K562 (cell line): ENCODE data around the gene RABGAP1L. TPM values are rescaled to one million over a fixed set of nuclear protein-coding genes. Genes with fewer than 3 reads are reported as not detected.

Experiments used
- ADNP ChIP-seq: fragments of 200-800 bp; sonication (Bioruptor generic); IDR thresholded peaks from 2 replicates; pipeline ENCODE4 v1.6.1; 2016; ENCODE audit warnings: missing genetic modification characterization, missing compliant biosample characterization
- ARHGAP35 ChIP-seq: fragments of 450-650 bp; IDR thresholded peaks from 2 replicates; pipeline ENCODE4 v1.6.1; 2018; ENCODE audit not compliant: partially characterized antibody
- BCOR ChIP-seq: fragments of 450-650 bp; IDR thresholded peaks from 2 replicates; pipeline ENCODE4 v1.6.1; 2016
- CCNT2 ChIP-seq: IDR thresholded peaks from 2 replicates; pipeline ENCODE4 v1.6.1; 2011; ENCODE audit warnings: borderline replicate concordance, low read depth, mild to moderate bottlenecking, moderate library complexity, mixed read lengths, low read length; ENCODE audit not compliant: insufficient read length; ENCODE audit errors: extremely low read depth
- CTBP1 ChIP-seq: fragments of 450-650 bp; IDR thresholded peaks from 2 replicates; pipeline ENCODE4 v1.6.1; 2016; ENCODE audit warnings: borderline replicate concordance
- E2F3 ChIP-seq: fragments of 250-450 bp; sonication (Bioruptor Pico); IDR thresholded peaks from 2 replicates; pipeline ENCODE4 v1.4.0; 2020; ENCODE audit warnings: mild to moderate bottlenecking
- EGR1 ChIP-seq: fragments of 450-650 bp; conservative IDR thresholded peaks from 2 replicates; pipeline ENCODE4 v1.6.1; 2017; ENCODE audit warnings: mild to moderate bottlenecking
- ILK ChIP-seq: fragments of 450-650 bp; IDR thresholded peaks from 2 replicates; pipeline ENCODE4 v1.6.1; 2016; ENCODE audit warnings: missing genetic modification characterization, low read depth, mild to moderate bottlenecking, missing compliant biosample characterization, moderate library complexity, borderline replicate concordance
- KDM4B ChIP-seq, 2 experiments: fragments of 450-650 bp in 1 of 2; sonication (generic) in 1 of 2; IDR thresholded peaks; 2 replicates each; pipeline ENCODE4 v1.6.1; 2016 to 2017; ENCODE audit warnings: borderline replicate concordance in 2 of 2, antibody characterized with exemption in 1 of 2, low read depth in 1 of 2, mild to moderate bottlenecking in 1 of 2
- KDM5B ChIP-seq: fragments of 200-600 bp; sonication (generic); IDR thresholded peaks from 2 replicates; pipeline ENCODE4 v1.6.1; 2012; ENCODE audit warnings: low read depth, mild to moderate bottlenecking, moderate library complexity, low read length, control low read depth, inconsistent platforms; ENCODE audit not compliant: insufficient replicate concordance
- NCOA1 ChIP-seq: fragments of 450-650 bp; IDR thresholded peaks from 2 replicates; pipeline ENCODE4 v1.6.1; 2016; ENCODE audit warnings: low read depth
- NFE2 ChIP-seq: IDR thresholded peaks from 2 replicates; pipeline ENCODE4 v1.6.1; 2014; ENCODE audit warnings: antibody characterized with exemption, low read depth
- PCBP2 ChIP-seq: fragments of 200-400 bp; formaldehyde crosslinking; IDR thresholded peaks from 2 replicates; pipeline ENCODE4 v1.6.1; 2018; ENCODE audit warnings: low read length, low read depth, mild to moderate bottlenecking, moderate library complexity; ENCODE audit not compliant: poor library complexity, severe bottlenecking
- PML ChIP-seq: IDR thresholded peaks from 2 replicates; pipeline ENCODE4 v1.6.1; 2012; ENCODE audit warnings: low read length, inconsistent platforms
- SMARCB1 ChIP-seq: IDR thresholded peaks from 2 replicates; pipeline ENCODE4 v1.6.1; 2011; ENCODE audit warnings: improper control_type of control experiment, low read depth; ENCODE audit not compliant: insufficient read length
- SUPT5H ChIP-seq: fragments of 450-650 bp; IDR thresholded peaks from 2 replicates; pipeline ENCODE4 v1.6.1; 2016
- ZKSCAN8 ChIP-seq: fragments of 200-800 bp; sonication (Bioruptor generic); IDR thresholded peaks from 2 replicates; pipeline ENCODE4 v1.6.1; 2016; ENCODE audit warnings: missing genetic modification characterization, missing compliant biosample characterization
- ZNF175 ChIP-seq: fragments of 200-800 bp; sonication (Bioruptor generic); IDR thresholded peaks from 2 replicates; pipeline ENCODE4 v1.6.1; 2016; ENCODE audit warnings: low read depth, mild to moderate bottlenecking, missing genetic modification characterization, missing compliant biosample characterization
- ZNF224 ChIP-seq: sonication (generic); formaldehyde crosslinking; IDR thresholded peaks from 2 replicates; pipeline ENCODE4 v1.8.0; 2022; ENCODE audit warnings: mild to moderate bottlenecking, missing genetic modification reagents
- ZNF239 ChIP-seq: fragments of 250-450 bp; sonication (Bioruptor Pico); IDR thresholded peaks from 2 replicates; pipeline ENCODE4 v1.4.0; 2020; ENCODE audit warnings: mild to moderate bottlenecking
- ZNF586 ChIP-seq: fragments of 450-650 bp; formaldehyde crosslinking; conservative IDR thresholded peaks from 2 replicates; pipeline ENCODE4 v1.4.0; 2020; ENCODE audit warnings: mild to moderate bottlenecking, moderate library complexity
- ZSCAN29 ChIP-seq: fragments of 450-650 bp; IDR thresholded peaks from 2 replicates; pipeline ENCODE4 v1.6.1; 2017
- ZZZ3 ChIP-seq: fragments of 450-650 bp; IDR thresholded peaks from 2 replicates; pipeline ENCODE4 v1.6.1; 2016; ENCODE audit warnings: antibody characterized with exemption, mild to moderate bottlenecking, moderate library complexity
- polyA plus RNA-seq, 8 experiments: library from polyadenylated mRNA; depleted of rRNA in 4 of 8; stranded (reverse) in 5 of 8; unstranded in 3 of 8; fragments of >200 nt; fragmentation: Nextera tagmentation in 2 of 8; fragmentation: Illumina TruSeq in 1 of 8; extraction: Ambion mirVana in 2 of 8; extraction: Trizol in 1 of 8; gene quantifications; 2 replicates each; pipeline versions ENCODE4 v1.2.1 to v1.2.3, GENCODE V29; 2011 to 2014; ENCODE audit warnings: inconsistent platforms in 1 of 8, missing spikeins in 1 of 8
- total RNA-seq, 7 experiments: library from RNA; depleted of rRNA in 6 of 7; stranded (reverse); fragments of >200 nt in 6 of 7; fragmentation: Illumina TruSeq in 2 of 7; extraction: Trizol in 2 of 7; gene quantifications; 2 replicates each; pipeline versions ENCODE4 v1.2.1 to v1.2.3, GENCODE V29; 2011 to 2021; ENCODE audit warnings: low replicate concordance in 1 of 7
- TF ChIP-seq, protein P1 (sequence below): fragments of 450-650 bp; IDR thresholded peaks from 2 replicates; pipeline ENCODE4 v1.6.1; 2018; ENCODE audit warnings: mild to moderate bottlenecking, low read depth; ENCODE audit not compliant: partially characterized antibody
- TF ChIP-seq, protein P2 (sequence below): fragments of 450-650 bp; IDR thresholded peaks from one replicate; pipeline ENCODE4 v1.6.1; 2018; ENCODE audit warnings: mild to moderate bottlenecking, moderate library complexity; ENCODE audit not compliant: partially characterized antibody
- TF ChIP-seq, protein P3 (sequence below): sonication (generic); formaldehyde crosslinking; IDR thresholded peaks from 2 replicates; pipeline ENCODE4 v1.8.1; 2022; ENCODE audit warnings: missing genetic modification reagents

Gene RABGAP1L
- total and polyA plus RNA-seq, 9 of the 15 experiments (the other 6 are each of a cell fraction or from before 2014, with no cell fraction given), result 16.5 to 44.9 (median 26.7) TPM

DNA sequence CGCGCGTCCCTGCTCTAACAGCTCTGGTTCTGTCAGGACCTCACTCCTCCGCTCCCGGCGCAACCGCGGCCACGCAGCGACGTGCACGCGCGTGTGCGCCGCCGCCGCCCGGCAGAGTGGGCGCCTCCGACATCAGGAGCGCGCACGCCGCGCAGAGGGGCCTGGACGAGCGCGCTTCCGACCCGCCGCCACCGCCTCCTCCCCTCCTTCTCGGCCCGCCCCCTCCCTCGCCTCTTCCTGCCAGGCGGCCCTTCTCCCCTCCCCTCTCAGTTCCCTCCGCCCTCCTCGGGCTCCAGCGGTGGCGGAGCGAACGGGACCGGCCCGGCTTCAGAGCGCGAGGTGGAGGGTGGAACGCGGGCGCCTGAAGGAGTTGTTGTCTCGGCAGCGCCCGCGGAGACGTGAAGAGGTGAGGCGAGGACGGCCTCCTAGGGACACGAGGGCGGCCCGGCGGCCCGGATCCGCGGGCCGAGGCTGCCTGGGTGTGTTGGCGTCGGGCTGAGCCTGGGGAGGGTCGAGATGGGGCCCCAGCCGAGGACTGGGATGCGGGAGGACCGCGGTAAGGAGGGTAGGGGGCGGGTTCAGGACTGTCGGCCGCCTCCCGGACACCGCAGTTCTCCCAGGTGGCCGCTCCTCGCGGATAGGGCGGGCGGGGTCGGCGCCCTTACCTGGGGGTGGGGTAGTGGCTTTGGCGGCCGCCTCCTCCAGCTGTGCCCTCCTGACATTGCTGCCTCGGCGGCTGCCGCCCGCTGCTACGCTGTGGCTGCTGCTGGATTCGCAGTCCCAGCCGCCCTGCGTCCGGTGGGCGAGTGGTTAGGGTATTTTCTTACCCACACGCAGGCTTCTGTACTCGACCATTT is at the start of gene RABGAP1L (continued):
- no peak for TF ChIP-seq ILK (tag)
- peak; percentile 89 for TF ChIP-seq CCNT2
- TF ChIP-seq ADNP (tag), result no peak
- TF ChIP-seq, protein P1, sequence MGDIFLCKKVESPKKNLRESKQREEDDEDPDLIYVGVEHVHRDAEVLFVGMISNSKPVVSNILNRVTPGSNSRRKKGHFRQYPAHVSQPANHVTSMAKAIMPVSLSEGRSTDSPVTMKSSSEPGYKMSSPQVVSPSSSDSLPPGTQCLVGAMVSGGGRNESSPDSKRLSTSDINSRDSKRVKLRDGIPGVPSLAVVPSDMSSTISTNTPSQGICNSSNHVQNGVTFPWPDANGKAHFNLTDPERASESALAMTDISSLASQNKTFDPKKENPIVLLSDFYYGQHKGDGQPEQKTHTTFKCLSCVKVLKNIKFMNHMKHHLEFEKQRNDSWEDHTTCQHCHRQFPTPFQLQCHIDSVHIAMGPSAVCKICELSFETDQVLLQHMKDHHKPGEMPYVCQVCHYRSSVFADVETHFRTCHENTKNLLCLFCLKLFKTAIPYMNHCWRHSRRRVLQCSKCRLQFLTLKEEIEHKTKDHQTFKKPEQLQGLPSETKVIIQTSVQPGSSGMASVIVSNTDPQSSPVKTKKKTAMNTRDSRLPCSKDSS, result no peak
- no peak for TF ChIP-seq SMARCB1
- peak; percentile 90; the same call in 1 of the 2 replicates for TF ChIP-seq E2F3 (CRISPR knock-in tag)
- TF ChIP-seq NCOA1, result no peak
- TF ChIP-seq ZZZ3, result no peak
- no peak for TF ChIP-seq KDM4B (IDR thresholded peaks at IDR 0.05; ENCODE audit: borderline replicate concordance in 2 of 2, low read depth in 1 of 2)
- no peak for TF ChIP-seq ZKSCAN8
- peak; percentile 100 for TF ChIP-seq CTBP1
- TF ChIP-seq, protein P2, sequence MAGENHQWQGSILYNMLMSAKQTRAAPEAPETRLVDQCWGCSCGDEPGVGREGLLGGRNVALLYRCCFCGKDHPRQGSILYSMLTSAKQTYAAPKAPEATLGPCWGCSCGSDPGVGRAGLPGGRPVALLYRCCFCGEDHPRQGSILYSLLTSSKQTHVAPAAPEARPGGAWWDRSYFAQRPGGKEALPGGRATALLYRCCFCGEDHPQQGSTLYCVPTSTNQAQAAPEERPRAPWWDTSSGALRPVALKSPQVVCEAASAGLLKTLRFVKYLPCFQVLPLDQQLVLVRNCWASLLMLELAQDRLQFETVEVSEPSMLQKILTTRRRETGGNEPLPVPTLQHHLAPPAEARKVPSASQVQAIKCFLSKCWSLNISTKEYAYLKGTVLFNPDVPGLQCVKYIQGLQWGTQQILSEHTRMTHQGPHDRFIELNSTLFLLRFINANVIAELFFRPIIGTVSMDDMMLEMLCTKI, result no peak
- TF ChIP-seq BCOR, result peak; percentile 52
- TF ChIP-seq EGR1, result peak; percentile 90
- peak; percentile 88 for TF ChIP-seq KDM5B
- peak; percentile 72; the same call in 1 of the 2 replicates for TF ChIP-seq ZNF224
- TF ChIP-seq NFE2, result no peak
- no peak; the same call in 1 of the 2 replicates for TF ChIP-seq ZSCAN29
- TF ChIP-seq, protein P3, sequence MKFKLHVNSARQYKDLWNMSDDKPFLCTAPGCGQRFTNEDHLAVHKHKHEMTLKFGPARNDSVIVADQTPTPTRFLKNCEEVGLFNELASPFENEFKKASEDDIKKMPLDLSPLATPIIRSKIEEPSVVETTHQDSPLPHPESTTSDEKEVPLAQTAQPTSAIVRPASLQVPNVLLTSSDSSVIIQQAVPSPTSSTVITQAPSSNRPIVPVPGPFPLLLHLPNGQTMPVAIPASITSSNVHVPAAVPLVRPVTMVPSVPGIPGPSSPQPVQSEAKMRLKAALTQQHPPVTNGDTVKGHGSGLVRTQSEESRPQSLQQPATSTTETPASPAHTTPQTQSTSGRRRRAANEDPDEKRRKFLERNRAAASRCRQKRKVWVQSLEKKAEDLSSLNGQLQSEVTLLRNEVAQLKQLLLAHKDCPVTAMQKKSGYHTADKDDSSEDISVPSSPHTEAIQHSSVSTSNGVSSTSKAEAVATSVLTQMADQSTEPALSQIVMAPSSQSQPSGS, result no peak
- TF ChIP-seq ZNF239 (CRISPR knock-in tag), result peak; percentile 7; the same call in 1 of the 2 replicates
- peak; percentile 97 for TF ChIP-seq SUPT5H
- TF ChIP-seq PCBP2, result peak; percentile 85
- peak; percentile 74 for TF ChIP-seq PML
- TF ChIP-seq ZNF175 (CRISPR knock-in tag), result peak; percentile 93
- no peak for TF ChIP-seq ARHGAP35
- TF ChIP-seq ZNF586 (CRISPR knock-in tag), result no peak
